Measurements from ENCODE around the gene FOXM1.
A peak's percentile ranks its signal among the peaks of the same experiment; 100 is the strongest.

Gene FOXM1

DNA sequence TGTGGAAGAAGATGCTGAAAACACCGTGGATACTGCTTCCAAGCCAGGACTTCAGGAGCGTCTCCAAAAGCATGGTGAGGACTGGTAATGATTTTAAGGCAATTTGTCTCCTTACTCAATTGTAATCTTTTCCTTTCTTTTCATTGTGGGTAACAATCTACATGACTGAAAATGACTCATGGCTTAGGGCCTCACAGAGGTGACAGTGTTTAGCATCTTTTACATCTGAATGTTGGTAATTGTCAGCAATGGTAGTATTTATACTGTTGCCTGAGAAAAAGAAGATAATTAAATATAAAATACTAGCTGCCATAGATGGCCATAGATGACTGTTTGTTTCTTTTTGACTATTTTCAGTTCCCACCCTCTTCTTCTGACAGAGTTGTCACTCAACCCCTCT lies 45.4 kb upstream of the FOXM1 start:
- peaks cover 47 to 71% (median 67%) of the 10 kb centered on the region in 3 donors for H3K36me3 ChIP-seq
- intact Hi-C loops (cut with DNase I; ENCODE audit: low total_unique reads), result no loop called here
- TF ChIP-seq, protein P1, sequence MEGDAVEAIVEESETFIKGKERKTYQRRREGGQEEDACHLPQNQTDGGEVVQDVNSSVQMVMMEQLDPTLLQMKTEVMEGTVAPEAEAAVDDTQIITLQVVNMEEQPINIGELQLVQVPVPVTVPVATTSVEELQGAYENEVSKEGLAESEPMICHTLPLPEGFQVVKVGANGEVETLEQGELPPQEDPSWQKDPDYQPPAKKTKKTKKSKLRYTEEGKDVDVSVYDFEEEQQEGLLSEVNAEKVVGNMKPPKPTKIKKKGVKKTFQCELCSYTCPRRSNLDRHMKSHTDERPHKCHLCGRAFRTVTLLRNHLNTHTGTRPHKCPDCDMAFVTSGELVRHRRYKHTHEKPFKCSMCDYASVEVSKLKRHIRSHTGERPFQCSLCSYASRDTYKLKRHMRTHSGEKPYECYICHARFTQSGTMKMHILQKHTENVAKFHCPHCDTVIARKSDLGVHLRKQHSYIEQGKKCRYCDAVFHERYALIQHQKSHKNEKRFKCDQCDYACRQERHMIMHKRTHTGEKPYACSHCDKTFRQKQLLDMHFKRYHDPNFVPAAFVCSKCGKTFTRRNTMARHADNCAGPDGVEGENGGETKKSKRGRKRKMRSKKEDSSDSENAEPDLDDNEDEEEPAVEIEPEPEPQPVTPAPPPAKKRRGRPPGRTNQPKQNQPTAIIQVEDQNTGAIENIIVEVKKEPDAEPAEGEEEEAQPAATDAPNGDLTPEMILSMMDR (IDR thresholded peaks at IDR 0.05), result no peak
- H3K9me3 ChIP-seq, result no peaks in the 10 kb centered on the region
- H3K27ac ChIP-seq, result no peak overlapping the region
- no peaks in the 10 kb centered on the region for H3K27me3 ChIP-seq
- H3K4me1 ChIP-seq, result no peaks in the 10 kb centered on the region
- no peak for DNase-seq
- no peak overlapping the region for H3K4me3 ChIP-seq

DNA sequence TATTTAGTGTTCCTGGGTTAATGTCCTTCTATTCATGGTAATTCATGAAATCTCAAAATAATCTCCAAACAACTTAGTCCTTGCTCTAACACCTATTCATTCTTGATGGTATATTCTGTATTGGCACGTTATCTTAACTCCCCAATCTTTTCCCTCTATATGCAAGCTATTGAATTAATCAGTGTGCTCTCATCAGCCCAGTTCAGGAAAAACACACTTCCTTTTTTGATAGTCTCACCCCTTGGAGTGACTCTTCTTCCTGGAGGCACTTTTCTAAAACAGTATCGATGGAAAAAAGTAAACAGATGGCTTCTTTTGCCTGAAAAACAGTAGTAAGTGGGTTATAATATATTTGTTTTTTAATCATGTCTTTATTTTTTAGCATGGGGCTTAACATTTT lies 42.3 kb upstream of the FOXM1 start:
- DNase-seq, result no peak
- Histone ChIP-seq H3K36me3 (peaks cover 42 to 61% (median 61%) of the 10 kb centered on the region in 3 donors), H3K27ac (no peak overlapping the region), H3K27me3 (no peaks in the 10 kb centered on the region), H3K9me3 (no peaks in the 10 kb centered on the region), H3K4me3 (no peak overlapping the region), H3K4me1 (no peaks in the 10 kb centered on the region)
- TF ChIP-seq, protein P1 (IDR thresholded peaks at IDR 0.05), result no peak
- intact Hi-C loops (cut with DNase I; ENCODE audit: low total_unique reads), result no loop called here

DNA sequence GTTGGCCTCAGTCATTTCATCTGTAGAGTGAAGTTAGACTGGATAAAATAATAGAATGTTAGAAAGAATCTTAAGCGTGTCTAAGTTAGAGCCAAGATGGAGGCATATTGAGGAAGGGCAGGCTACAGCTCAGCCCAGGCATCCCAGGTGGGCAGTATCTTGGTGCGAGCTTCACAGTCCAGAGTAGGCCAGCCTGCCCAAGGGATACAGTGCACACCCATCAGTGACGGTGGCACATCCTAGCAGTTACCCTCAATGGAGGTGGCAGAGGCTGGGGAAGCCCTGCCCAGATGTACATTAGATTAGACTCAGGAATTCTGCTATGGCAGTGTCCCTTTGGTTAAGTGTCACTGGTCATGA lies 35.2 kb upstream of the FOXM1 start:
- Histone ChIP-seq H3K36me3 (peaks cover 27 to 60% (median 44%) of the 10 kb centered on the region in 3 donors), H3K27ac (no peak overlapping the region), H3K4me3 (no peak overlapping the region), H3K4me1 (no peaks in the 10 kb centered on the region), H3K9me3 (no peaks in the 10 kb centered on the region), H3K27me3 (no peaks in the 10 kb centered on the region)
- TF ChIP-seq, protein P1 (IDR thresholded peaks at IDR 0.05), result no peak
- DNase-seq, result no peak
- intact Hi-C loops (cut with DNase I; ENCODE audit: low total_unique reads), result no loop called here

DNA sequence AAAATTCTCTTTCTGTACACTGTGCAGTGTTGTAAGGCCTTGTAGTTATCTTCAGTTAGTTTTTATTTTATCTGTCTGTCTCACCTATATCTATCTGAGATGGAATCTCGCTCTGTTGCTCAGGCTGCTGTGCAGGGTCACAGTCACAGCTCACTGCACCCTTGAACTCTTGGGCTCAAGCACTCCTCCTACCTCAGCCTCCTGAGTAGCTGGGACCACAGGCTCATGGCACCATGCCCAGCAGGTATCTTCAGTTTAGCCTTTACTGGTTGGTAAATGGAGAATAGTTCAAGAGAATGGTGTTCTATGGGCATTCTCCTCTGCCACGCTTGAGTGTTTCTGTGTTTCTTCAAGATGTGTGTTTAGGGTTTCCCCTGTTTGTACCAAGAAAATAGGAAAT lies 27.3 kb upstream of the FOXM1 start:
- no peak for DNase-seq
- TF ChIP-seq, protein P1 (IDR thresholded peaks at IDR 0.05), result no peak
- Histone ChIP-seq H3K27ac (no peak overlapping the region), H3K36me3 (peaks cover 0 to 2% (median 0%) of the 10 kb centered on the region in 3 donors), H3K4me1 (peaks cover 0 to 13% (median 3%) of the 10 kb centered on the region in 4 donors), H3K27me3 (no peaks in the 10 kb centered on the region), H3K9me3 (no peaks in the 10 kb centered on the region), H3K4me3 (no peak overlapping the region)
- intact Hi-C loops (cut with DNase I; ENCODE audit: low total_unique reads), result no loop called here

- Histone ChIP-seq H3K4me1 (peaks cover 0 to 13% (median 3%) of the 10 kb centered on the region in 4 donors), H3K27me3 (no peaks in the 10 kb centered on the region), H3K27ac (no peak overlapping the region), H3K9me3 (no peaks in the 10 kb centered on the region), H3K4me3 (no peak overlapping the region), H3K36me3 (no peaks in the 10 kb centered on the region)
- TF ChIP-seq, protein P1 (IDR thresholded peaks at IDR 0.05), result no peak
- intact Hi-C loops (cut with DNase I; ENCODE audit: low total_unique reads), result no loop called here
- DNase-seq, result peak in 1 of 2 donors; percentile 35
Measured at GRCh38 chr12:2902272-2902880, 25.4 kb upstream of the FOXM1 start.

GRCh38 chr12:2900642-2901041 lies 23.7 kb upstream of the FOXM1 start:
- TF ChIP-seq, protein P1 (IDR thresholded peaks at IDR 0.05), result no peak
- Histone ChIP-seq H3K27ac (no peak overlapping the region), H3K36me3 (no peaks in the 10 kb centered on the region), H3K4me1 (peaks cover 0 to 22% (median 5%) of the 10 kb centered on the region in 4 donors), H3K9me3 (no peaks in the 10 kb centered on the region), H3K27me3 (no peaks in the 10 kb centered on the region), H3K4me3 (no peak overlapping the region)
- DNase-seq, result no peak
- intact Hi-C loops (cut with DNase I; ENCODE audit: low total_unique reads), result no loop called here

Measured in tibial artery (tissue), 4 donors.